Mucosa of gallbladder (tissue), 1 donor: ENCODE results near the gene WDR91. TPM values are rescaled to one million over a fixed set of nuclear protein-coding genes. Genes with fewer than 3 reads are reported as not detected.

Source experiments
- DNase-seq: peaks from one replicate; pipeline ENCODE4 v3.0.0-alpha.2; 2020; ENCODE audit warnings: low spot score
- total RNA-seq: library from RNA; stranded (reverse); gene quantifications from one replicate; pipeline ENCODE4 v1.2.1, GENCODE V29; 2021
- donor health status: DM: no; HTN: no; CAD: no.

Gene WDR91
- total RNA-seq, 1 donor from 2014 or later = 18.6 TPM

DNA sequence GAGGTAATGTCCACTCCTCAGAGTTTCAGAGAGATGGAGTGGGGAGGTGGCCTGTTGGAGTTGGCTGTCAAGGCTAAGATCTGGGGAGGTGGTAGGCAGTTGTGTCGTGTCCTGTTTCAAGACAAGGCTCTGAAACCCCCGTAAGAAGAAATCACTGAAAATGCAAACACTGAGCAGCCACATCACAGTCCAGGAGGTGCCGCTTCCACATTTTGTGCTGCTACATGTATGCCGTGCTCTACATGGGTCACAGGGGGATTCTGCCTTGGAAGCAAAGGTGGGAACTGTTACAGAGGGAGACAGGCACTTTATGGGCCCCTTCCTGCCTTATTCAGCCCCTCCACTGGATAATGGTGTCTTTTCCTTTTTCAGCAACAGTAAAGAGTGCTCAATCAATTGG is 11.9 kb downstream of the WDR91 start:
- no peak for DNase-seq

DNA sequence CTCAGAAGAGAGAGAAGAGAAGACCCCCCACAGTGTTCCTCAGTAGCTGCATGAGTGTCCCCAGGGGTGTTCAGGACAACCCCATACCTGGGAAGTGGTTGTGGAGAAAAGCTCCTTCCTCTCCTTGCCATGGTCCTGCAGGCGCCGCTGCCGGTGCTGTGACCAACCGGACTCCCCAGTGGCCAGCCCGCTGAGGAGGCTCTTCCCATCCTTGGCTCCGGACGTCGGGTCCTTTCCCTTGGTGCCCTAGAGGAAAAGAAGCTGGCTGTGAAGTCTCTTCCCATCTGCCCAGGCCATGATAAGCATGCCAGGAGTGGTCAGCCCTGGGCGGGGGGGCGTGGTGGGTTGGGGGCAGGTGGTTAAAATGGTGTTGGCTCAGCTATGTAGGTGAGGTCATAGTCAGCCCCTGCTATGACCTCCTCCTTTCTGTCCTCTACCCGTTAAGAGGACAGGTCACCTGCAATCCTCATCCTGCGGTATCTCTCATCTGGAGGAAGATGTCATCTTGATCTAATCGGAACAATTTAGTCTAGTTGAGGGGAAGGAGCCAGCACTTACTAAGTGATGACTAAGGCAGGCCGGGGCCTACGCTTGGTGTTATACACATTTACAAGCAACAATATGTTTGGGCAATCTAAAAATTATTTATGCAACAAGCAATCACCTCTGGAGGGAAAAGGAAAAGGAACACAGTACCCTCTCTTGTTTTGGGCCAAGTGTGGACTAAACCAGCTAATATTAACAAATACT is 13.2 kb downstream of the WDR91 start:
- no peak for DNase-seq

DNA sequence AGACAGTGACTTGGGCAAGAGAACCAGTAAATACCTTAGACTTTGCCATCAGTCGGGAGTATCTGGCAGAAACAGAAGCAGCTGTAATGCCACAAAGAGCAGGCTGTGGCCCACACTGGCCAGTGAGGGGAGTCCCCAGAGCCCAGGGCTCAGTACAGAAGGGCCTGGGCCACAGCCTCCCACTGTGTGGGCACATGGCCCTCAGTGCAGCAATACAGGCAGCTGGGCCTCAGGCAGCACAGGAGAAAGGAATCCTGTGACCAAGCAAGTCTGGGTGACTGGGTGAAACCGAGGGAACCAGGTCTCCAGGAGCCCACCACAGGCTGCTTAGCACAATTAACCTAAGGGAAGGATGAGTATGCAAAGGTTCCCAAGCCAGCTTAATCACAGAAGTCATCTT is 14.0 kb downstream of the WDR91 start:
- no peak for DNase-seq

DNA sequence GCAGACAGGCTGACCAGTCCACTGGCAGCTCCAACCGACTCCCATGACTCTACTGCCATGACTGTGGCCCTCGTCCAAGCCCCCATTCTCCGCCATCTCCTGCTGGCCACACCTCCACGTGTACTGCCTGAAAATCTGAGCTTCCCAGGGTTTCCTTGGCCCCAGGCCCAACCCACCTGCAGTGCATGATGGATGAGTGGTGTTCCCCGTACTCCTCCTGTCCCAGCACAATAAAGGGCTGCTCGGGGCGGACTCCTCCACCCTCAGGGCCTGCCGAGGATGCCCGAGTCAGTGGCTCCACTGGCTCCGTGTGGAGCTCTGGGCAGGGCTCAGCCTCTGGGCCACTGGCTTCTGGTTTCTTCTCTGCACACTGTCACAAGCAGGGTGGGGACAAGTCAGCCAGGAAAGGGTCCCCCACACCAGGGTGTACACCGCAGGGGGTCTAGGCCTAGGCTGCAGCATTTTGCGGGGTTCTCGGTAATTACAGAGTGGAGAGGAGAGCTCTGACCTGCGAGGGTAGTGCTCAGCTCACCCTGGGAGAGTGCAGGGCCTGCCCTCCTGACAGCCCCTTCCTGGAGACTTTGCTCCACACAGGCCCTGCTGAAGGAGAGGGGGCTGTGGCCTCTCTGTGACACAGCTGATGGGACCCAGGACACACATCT is 15.2 kb downstream of the WDR91 start:
- DNase-seq = no peak

DNA sequence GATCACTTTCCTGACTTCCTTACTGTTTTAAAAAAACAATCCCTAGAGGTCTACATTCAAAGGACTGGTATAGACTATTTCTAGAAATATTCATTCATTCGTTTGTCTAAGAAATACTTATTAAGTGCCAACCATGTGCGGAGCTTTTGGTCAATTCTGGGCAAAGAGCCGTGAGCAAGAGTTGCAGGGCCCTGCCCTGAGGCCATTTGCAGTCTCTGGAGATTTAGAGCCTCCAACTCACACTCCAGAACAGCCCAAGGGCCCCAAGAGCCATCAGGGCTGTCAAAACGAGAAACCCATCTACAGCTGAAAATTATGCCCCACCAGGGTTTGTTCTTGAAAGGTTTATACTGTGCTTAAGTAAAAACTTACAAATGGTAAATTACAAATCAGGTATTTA is 16.2 kb downstream of the WDR91 start:
- no peak for DNase-seq

DNA sequence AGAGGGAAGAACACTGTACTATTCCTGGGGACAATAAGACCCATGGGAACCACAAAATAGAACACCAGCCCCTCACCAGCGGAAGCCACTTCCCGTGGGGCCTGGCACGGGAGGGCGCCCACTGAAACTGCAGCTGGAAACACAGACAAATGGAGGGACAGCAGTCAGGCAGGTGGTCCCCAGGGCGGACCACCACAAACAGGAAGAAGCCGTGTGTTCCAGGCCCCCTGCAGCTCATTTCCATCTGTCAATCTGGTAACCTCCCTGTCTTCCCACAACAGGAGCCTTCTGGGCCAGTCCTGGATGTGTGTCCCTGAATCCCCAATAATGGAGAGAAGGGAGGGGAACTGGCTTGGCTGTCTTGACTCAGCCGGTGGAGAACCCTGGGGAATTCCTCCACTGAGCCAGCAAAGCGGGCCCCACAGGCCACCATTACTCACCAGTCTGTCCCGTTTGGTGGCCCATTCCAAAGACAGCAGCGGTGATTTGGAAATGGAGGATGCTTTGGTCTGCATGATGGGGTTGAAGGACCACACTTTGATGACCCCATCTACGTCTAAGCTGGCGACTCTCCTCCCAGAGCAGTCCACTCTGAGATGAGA is 16.7 kb downstream of the WDR91 start:
- no peak for DNase-seq

DNA sequence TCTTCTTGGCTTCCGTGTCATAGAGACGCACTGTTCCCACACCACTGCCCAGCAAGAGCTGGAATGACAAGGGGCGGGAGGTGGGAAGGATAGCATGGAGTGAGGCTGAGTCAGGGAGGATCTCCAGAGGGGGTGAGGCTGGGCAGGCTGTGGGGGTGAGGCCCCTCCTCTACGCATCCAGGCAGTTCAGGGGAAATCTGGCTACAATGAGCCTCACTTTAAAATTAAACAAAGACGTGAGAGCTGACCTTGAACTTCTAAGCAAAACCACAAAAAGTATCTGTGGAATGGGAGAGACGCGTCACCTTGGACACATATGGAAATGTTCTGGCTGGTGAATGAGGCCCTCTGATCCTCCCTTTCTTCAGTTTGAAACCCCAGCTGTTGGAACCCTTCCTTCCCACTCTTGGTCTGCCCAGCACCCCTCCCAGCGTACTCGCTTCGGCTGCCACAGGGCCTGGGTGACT is 17.7 kb downstream of the WDR91 start:
- DNase-seq = no peak

DNA sequence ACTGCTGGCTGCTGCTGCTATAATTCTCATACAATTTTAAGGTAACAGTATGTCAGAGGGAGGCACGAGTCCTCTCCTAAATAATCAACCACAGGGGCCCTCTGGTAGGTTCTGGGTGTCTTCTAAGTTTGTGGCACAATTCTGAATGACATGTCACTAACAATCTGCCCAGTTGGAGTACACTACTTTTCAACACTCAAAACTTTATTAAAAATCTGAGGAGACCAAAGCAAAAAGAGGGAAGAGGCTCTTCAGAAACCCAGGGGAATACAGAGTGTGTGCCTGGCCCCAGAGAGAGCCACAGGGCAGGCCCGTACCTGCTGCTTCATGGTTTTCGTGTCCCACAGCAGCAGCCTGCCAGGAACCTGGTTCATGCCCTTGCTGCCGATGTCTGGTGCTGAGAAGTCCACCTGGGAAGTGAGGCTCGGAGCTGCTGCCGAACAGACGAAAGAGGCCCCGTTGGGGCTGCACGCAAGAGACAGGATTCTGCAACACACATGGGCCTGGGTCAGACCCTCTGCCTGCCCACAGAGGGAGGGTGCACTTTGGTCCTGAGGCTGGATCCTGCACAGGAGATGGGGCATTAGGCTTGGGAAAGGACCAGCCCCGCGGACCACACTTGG is 18.3 kb downstream of the WDR91 start:
- no peak for DNase-seq

DNA sequence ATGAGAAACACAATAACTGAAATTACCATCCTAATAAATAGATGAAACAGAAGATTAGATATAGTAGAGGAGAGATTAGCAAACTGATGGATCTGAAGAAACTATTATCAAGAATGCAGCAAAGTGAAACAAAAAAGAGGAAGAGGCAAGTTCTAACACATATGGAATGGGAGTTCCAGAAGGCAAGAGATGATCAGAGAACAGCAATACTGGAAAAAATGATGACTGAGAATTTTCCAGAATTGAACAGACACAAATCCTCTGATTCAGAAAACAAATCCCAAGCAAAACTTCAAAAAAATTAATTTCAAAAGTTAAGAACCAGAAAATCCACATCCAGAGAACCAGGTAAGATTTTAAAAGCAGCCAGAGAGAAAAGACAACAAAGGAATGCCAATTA is 20.6 kb downstream of the WDR91 start:
- DNase-seq = no peak

DNA sequence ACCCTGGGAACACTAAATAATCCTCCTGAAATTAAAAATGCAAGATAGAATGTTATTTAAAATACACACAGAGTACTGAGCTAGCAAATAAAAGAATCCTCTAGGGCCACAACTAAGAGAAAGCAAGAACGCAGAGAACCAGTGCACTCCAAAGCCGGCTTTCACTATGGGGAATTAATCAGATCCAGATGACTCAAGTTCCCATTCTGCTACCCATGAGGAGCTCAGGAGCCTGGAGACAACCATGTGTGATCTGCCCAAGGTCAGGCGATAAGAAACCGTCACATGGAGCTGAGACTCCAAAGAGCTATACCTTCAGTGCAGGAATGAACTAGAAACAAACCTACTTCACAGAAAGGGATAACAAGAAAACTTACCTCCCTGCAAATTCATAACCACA is 21.4 kb downstream of the WDR91 start:
- no peak for DNase-seq

DNA sequence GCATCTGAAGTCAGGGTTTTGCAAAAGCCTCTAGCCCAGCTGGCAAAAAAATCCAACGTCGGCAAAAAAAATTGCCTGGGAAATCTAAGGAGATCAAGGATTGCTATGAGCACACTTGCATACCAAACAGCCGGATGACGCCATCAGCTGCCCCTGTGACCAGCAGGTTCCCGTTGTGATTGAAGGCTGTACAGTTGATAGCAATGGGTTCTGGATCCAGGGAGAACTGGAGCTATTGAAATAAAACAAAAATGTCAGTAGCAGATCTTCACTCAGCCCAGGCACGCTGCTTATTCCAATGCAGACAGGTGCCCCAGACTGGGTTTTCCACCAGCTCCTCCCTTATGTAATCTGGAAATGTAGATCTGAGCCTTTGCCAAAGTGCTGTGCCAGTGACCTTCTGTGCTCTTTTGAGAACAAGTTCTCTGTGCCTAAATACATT is 22.1 kb downstream of the WDR91 start:
- DNase-seq = no peak

DNA sequence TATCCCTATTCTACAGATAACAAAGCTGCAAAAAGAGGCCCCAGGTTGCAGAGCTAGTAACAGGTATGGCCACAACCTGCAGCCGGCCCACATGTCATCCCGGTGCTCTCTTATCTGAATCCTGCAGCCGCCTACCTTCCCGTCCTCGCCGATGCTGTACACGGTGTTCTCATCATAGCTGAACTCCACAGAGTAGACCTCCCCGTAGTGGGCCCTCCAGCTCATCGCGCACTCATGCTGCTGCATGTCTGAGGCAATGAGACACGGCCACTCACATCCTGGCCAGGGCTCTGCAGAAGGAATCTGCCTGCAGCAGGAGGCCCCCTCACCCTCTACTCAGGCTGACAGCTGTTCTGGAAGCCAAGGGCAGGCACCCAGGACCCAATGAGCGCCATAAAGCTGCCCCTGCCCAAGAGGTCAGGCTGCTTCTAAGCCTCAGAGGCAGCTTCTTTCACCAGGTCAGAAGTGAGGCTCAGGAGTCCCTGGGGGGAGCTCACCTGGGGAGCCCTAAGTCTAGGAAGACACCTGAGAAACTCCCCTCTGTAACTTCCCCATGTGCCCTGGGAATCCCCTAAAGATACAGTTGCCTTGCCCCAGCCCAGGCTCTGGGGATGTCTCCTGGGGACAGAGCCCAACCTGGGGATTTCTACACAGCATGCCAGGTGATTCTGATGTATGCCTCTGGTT is 22.9 kb downstream of the WDR91 start:
- no peak for DNase-seq

DNA sequence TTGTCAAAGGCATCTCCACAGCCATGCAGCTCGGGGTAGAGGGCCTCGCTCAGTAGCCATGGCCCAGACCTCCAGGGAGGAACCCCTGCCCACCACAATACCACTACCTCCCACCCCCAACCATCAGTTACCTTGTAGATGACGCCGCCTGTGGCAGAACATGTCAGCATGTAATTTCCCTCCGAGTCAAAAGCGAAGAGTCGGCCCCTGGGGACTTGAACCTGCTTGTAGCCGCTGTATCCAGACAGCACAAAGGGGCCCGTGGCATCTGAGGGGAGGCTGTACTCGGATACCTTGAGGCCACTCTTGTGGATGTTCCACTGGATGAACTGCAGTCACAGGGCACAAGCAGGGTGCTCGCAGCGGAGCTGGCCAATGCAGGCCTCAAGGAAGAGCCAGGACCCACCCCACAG is 24.5 kb downstream of the WDR91 start:
- DNase-seq = no peak

DNA sequence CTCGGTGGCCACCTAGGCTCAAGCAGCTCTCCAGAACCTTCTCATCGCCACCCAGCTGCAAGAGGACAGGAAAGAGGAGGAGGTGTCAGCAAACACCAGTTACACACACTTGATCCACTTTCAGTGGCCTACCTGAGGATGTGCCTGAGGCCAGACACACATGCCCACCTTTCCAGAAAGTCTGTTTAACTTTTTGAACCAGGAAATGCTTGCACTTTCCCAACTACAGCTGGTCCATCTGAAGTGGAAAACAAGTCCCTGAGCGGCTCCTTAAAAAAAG is 25.1 kb downstream of the WDR91 start:
- no peak for DNase-seq

DNA sequence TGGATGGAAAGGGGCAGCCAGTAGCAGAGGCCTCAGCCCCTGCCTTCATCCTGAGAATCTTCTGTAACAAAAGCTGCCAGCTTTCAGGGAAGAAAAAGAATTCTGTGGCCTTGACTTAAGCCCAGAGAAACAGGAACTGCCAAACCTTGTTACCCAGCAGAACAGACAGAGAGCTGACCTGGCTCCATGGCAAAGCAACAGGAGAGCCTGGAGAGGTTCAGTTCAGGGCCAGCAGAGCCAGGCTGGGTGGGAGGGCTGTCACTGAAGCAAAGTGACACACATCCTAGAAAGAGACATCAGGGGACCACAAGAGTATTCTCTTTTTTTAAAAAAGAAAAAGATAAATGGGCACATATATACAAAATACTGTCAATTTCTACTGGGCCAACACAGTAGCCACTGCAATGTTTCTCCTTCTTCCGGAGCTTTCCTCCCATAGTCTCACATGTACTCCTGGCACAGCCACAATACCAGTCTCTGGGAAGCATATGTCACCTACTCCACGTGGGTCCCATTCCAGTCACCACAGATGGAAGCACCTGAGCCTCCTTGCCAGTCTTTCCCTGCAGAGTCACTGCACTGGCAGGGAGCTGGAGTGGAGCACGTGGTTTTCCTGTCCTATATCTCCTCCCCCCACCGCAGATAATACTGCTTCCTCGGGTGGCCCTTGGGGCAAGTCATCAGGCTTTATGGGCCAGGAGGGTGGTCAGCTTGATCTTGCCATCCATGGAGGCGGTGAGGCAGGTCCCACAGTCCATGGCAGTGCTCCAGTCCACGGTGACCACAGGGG is 25.7 kb downstream of the WDR91 start:
- no peak for DNase-seq

DNA sequence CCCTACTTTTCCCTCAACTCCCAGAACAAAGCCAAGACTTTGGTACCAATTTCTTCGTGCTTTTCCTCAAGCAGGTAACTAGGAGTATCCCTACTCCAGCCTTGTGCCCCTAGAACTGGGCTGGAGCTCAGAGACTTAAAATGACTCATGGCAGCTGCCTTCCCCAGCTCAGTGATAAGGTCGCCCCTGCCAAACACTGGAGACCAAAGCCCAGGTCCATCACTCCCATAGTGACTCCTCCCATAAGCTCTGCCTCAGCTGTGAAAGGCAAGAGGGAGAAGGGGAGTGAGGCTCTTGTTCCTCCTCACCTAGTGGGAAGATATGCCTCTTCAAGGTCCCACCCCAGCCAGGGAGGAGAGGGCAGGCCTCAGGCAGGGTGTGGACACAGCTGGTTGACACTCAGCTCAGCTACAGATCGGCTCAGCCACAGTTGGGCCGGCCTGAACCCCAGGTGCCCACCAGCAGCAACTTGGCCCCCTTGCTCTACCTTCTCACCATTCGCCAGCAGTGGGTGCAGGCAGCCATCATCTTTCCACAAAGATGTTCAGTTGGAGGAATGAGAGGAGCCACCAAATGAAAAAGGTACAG is 27.0 kb downstream of the WDR91 start:
- no peak for DNase-seq

DNA sequence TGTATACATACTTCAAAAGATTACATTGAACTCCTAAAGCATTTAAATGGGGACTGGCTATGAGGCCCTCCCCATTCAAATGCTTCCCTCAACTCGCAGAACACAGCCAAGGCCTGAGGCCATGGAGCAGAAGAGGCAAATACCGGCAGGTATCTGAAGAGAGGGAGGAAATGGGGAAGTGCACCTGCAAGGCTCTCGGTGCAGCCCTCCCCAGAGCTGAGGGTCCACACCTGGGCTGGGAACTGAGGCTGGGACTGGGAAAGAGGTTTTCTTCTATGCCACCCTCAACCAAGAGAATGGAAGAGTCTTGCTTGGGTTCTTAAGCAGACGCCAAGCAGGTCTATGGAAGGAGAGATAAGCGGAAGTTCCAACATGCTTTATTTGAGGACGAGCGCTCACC is 27.8 kb downstream of the WDR91 start:
- DNase-seq = no peak

DNA sequence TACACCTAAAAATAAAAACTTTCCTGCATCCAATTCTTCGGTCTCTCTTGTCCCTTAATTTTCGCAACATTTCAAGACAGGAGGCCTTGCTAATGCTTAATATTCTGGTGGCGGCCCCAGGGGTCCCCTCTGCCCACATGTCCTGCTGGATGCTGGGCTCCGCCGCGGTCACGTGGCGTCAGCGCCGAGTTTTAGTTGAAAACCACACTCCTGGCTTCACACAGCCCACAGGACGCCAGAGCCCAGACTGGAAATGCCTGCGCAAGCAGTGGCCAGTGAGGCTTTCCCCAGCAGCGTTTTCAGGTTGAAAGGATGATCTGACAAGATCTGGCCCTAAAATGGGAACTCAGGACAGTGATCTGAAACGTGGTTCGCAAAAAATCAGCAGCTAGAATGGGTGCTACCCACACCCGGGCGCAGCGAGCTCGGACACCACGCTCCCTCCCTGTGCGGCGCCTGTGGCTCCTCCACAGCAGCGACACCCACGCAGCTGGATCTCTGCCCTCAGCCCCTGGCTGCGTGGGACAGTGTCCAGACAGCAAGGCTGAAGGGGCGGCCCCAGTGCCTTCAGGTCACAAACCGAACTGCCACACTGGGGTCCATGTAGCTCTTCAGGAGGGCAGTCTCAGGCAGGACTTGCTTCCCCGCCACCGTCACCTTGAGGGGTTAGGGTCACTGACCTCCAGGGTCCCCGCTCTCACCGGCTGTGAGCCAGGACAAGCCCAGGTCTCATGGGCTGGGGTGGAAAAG is 29.2 kb downstream of the WDR91 start:
- no peak for DNase-seq

DNA sequence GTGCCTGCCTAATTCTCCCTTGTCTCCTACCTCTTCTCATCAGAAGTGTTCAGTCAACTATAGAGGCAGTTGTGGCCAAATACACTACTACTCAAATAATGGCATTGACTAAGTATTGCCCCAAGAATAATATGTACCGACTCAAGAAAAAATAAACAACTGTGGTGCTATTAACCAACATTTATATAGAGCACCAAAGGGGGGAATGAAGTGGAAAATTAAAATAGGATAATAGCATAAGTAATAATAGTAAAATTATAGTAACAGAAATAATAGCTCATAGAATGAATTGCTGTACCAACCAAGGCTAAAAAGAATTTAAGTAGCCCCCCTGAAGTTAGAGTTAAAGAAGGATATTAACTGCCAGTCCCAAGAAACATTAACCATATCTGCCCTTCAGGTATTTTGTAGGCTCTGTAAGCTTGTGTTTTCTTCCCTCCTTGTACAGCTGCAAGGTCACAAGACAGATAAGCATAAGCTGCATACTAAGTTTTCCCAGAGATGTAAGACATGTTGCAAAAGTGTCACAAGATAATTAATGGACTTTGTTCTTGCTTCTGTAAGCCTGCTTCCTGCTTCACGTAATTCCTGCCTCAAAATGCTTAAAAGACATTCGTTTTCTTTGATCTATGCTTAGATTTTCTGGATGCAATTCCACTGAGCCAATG is 29.9 kb downstream of the WDR91 start:
- no peak for DNase-seq

DNA sequence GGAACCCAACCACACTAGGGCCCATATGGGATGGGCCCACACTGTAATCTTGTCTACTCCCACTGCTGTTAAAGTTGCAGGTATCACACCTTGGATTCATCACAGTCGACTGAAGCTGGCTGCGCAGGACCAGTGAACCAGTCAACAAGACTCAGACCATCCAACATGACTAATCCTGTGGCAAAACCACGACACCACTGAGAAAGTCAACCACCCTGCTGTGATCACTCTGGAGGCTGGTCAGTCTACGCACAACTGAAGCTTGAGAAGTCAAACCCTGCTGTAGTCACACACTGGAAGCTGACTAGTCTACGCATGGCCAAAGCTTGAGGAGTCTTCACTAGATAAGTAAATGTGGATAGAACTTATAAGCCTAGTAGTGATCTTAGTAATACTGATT is 31.2 kb downstream of the WDR91 start:
- DNase-seq = no peak
